ENCODE data around the gene DIO1.

- TF ChIP-seq, protein P1, sequence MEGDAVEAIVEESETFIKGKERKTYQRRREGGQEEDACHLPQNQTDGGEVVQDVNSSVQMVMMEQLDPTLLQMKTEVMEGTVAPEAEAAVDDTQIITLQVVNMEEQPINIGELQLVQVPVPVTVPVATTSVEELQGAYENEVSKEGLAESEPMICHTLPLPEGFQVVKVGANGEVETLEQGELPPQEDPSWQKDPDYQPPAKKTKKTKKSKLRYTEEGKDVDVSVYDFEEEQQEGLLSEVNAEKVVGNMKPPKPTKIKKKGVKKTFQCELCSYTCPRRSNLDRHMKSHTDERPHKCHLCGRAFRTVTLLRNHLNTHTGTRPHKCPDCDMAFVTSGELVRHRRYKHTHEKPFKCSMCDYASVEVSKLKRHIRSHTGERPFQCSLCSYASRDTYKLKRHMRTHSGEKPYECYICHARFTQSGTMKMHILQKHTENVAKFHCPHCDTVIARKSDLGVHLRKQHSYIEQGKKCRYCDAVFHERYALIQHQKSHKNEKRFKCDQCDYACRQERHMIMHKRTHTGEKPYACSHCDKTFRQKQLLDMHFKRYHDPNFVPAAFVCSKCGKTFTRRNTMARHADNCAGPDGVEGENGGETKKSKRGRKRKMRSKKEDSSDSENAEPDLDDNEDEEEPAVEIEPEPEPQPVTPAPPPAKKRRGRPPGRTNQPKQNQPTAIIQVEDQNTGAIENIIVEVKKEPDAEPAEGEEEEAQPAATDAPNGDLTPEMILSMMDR (IDR thresholded peaks at IDR 0.05), result no peak
- TF ChIP-seq POLR2AphosphoS5 (IDR thresholded peaks at IDR 0.05; ENCODE audit: low read depth, low read length) (no peak), REST (IDR thresholded peaks at IDR 0.05; ENCODE audit: low read depth, low read length) (no peak), EP300 (IDR thresholded peaks at IDR 0.05; ENCODE audit: borderline replicate concordance in 1 of 2, low read depth in 1 of 2, low read length in 1 of 2) (no peak), USF2 (IDR thresholded peaks at IDR 0.05; ENCODE audit: borderline replicate concordance, low read depth, low read length) (no peak), RAD21 (IDR thresholded peaks at IDR 0.05; ENCODE audit: low read length) (no peak), TAF1 (IDR thresholded peaks at IDR 0.05; ENCODE audit: borderline replicate concordance, low read depth, low read length) (no peak), CHD2 (IDR thresholded peaks at IDR 0.05; ENCODE audit: low read length, partially characterized antibody) (no peak)
Measured at GRCh38 chr1:53871773-53872484, 22.1 kb upstream of the DIO1 start.

Data from SK-N-SH (cell line).